Gastroesophageal sphincter (tissue), 4 donors: Measurements from ENCODE around the gene PHF11. TPM values are rescaled to one million over a fixed set of nuclear protein-coding genes. Genes with fewer than 3 reads are reported as not detected.
A peak's percentile ranks its signal among the peaks of the same experiment; 100 is the strongest.

Source experiments
- ATAC-seq: fragments of 150-250 bp; one replicate; pipeline ENCODE4 v1.9.1; 2016; ENCODE audit warnings: mild to moderate bottlenecking, moderate library complexity
- H3K27ac ChIP-seq, 4 donors: fragments of 200-600 bp; sonication (generic) in 3 of 4; 1 replicate in 3 of 4; 2 replicates in 1 of 4; pipeline ENCODE4 v1.5.1; 2016 to 2019
- H3K27me3 ChIP-seq: fragments of 200-600 bp; sonication (generic); one replicate; pipeline ENCODE4 v1.5.1; 2019
- H3K36me3 ChIP-seq, 2 donors: fragments of 200-600 bp; sonication (generic); one replicate each; pipeline ENCODE4 v1.5.1; 2019; ENCODE audit warnings: control low read depth in 1 of 2
- H3K4me1 ChIP-seq, 3 donors: fragments of 200-600 bp; sonication (generic); 1 replicate in 2 of 3; 2 replicates in 1 of 3; pipeline ENCODE4 v1.5.1; 2016 to 2019; ENCODE audit warnings: control low read depth in 2 of 3
- H3K4me3 ChIP-seq, 2 donors: fragments of 200-600 bp; sonication (generic); one replicate each; pipeline ENCODE4 v1.5.1; 2019; ENCODE audit warnings: mild to moderate bottlenecking in 1 of 2, moderate library complexity in 1 of 2
- H3K9me3 ChIP-seq, 3 donors: fragments of 200-600 bp; sonication (generic); one replicate each; pipeline ENCODE4 v1.5.1; 2017 to 2019; ENCODE audit warnings: control low read depth in 2 of 3
- EP300 ChIP-seq: sonication (generic); formaldehyde crosslinking; IDR thresholded peaks from one replicate; pipeline ENCODE4 v1.6.1; 2017; ENCODE audit warnings: antibody characterized with exemption, mild to moderate bottlenecking
- POLR2A ChIP-seq, 2 donors: fragments of 450-650 bp; IDR thresholded peaks; one replicate each; pipeline ENCODE4 v1.6.1; 2017; ENCODE audit warnings: antibody characterized with exemption in 2 of 2, mild to moderate bottlenecking in 2 of 2, moderate library complexity in 1 of 2
- POLR2AphosphoS5 ChIP-seq: sonication (generic); formaldehyde crosslinking; IDR thresholded peaks from one replicate; pipeline ENCODE4 v1.6.1; 2017; ENCODE audit warnings: antibody characterized with exemption
- WGBS, 2 donors: methylation state at CpG; one replicate each; pipeline ENCODE4 v1.1.5; 2018; ENCODE audit warnings: low coverage in 1 of 2; 5-methylcytosine and 5-hydroxymethylcytosine counted together
- total RNA-seq, 4 donors: library from RNA; depleted of rRNA; stranded (reverse); fragments of >200 nt; gene quantifications; one replicate each; pipeline ENCODE4 v1.1.0, GENCODE V29; 2016
- TF ChIP-seq, protein P1 (sequence below), 4 experiments: fragments of 200-600 bp in 2 of 4; fragments of 450-650 bp in 2 of 4; sonication (generic) in 1 of 4; IDR thresholded peaks; one replicate each; pipeline ENCODE4 v1.5.1; 2017 to 2019; ENCODE audit warnings: antibody characterized with exemption in 4 of 4, mild to moderate bottlenecking in 2 of 4, moderate library complexity in 2 of 4

PHF11 gene
- total RNA-seq, 4 donors from 2014 or later: 33.1 to 42.7 (median 38.7) TPM

DNA sequence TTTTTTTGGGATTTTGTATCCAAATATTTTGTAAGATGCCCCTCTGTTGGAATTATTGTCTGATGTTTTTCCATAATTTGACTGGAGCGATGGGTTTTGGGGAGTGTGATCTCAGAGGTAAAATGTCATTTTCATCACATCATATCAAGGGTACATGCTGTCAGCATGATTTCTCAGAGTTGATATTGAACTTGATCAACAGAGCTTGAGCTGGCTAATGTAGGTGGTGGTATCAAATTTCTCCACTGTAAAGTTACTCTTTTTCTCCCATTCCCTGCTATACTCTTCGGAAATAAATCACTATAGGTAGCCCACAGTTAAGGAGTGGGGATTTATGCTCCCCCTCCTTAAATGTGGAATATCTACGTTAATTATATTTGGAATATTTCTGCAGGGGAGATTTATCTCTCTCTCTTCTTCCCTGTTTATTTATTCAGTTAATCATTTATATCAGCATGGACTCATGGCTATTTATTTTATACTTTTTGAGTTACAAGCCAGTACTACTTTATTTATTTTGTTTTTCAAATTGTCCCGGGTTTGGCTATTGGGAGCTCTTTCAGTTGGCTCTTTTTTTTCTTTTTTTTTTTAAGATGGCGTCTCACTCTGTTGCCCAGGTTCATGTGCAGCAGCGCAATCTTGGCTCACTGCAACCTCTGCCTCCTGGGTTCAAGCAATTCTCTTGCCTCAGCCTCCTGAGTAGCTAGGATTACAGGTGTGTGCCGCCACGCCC lies 42.9 kb upstream of the PHF11 start:
- Histone ChIP-seq H3K4me1 (peaks cover 0 to 35% (median 0%) of the 10 kb centered on the region in 3 donors), H3K27ac (no peak overlapping the region), H3K27me3 (no peaks in the 10 kb centered on the region), H3K36me3 (no peaks in the 10 kb centered on the region), H3K4me3 (no peak overlapping the region), H3K9me3 (no peaks in the 10 kb centered on the region)
- no peak for ATAC-seq
- no peak for TF ChIP-seq POLR2A (IDR thresholded peaks at IDR 0.05)
- no peak for TF ChIP-seq EP300
- TF ChIP-seq POLR2AphosphoS5: no peak
- TF ChIP-seq, protein P1, sequence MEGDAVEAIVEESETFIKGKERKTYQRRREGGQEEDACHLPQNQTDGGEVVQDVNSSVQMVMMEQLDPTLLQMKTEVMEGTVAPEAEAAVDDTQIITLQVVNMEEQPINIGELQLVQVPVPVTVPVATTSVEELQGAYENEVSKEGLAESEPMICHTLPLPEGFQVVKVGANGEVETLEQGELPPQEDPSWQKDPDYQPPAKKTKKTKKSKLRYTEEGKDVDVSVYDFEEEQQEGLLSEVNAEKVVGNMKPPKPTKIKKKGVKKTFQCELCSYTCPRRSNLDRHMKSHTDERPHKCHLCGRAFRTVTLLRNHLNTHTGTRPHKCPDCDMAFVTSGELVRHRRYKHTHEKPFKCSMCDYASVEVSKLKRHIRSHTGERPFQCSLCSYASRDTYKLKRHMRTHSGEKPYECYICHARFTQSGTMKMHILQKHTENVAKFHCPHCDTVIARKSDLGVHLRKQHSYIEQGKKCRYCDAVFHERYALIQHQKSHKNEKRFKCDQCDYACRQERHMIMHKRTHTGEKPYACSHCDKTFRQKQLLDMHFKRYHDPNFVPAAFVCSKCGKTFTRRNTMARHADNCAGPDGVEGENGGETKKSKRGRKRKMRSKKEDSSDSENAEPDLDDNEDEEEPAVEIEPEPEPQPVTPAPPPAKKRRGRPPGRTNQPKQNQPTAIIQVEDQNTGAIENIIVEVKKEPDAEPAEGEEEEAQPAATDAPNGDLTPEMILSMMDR (IDR thresholded peaks at IDR 0.05): no peak
- WGBS, 2 donors: 93 to 96% methylated on average over 3 to 8 of the region's 8 CpGs

DNA sequence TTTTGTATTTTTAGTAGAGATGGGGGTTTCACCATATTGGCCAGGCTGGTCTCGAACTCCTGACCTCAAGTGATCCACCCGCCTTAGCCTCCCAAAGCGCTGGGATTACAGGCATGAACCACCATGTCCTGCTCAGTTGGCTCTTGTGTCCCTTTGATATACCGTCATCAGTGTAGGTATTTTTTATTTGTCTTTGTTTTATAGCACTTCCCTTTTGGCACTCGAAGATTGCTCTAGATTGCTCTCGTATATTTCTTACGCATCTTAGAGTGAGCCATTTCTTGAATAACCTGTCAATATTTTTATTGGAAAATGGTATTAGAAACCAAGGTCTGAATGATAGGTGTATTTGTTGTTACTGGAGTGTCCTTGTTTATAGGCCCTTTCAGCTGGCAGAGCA lies 42.3 kb upstream of the PHF11 start:
- H3K27ac ChIP-seq: no peak overlapping the region
- H3K36me3 ChIP-seq: no peaks in the 10 kb centered on the region
- TF ChIP-seq POLR2AphosphoS5 (no peak), EP300 (no peak), POLR2A (IDR thresholded peaks at IDR 0.05) (no peak)
- TF ChIP-seq, protein P1 (IDR thresholded peaks at IDR 0.05): no peak
- no peak overlapping the region for H3K4me3 ChIP-seq
- no peaks in the 10 kb centered on the region for H3K27me3 ChIP-seq
- no peaks in the 10 kb centered on the region for H3K9me3 ChIP-seq
- no peak for ATAC-seq
- H3K4me1 ChIP-seq: peaks cover 0 to 29% (median 0%) of the 10 kb centered on the region in 3 donors
- 98 to 99% methylated on average over 6 to 7 of the region's 7 CpGs for WGBS, 2 donors

DNA sequence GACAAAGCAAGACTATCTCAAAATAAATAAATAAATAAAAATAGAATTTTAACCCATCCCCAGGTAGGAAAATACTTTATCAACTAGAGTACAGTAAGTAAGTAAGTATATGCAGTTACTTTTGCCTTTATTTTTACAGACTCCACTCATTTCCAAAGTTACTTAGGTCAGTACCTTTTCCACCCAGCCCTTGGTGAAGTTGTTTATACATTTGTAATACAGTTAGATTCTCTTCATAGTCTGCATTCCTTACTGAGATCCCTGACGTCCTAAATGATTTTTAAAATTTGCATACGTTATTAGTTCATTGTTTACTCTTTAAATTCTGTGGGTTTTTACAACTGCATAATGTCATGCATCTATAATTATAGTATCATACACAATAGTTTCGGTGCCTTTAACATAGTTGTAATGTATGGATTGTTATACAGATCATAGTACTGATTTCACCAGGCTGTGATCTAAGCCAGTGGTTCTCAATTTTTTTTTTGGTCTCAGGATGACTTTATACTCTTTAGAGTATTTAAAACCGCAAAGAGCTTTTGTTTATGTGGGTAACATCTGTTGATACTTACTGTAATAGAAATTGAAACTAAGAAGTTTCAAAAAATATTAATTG lies 41.3 kb upstream of the PHF11 start:
- peak overlapping the region in 1 of 4 donors; percentile 47 for H3K27ac ChIP-seq
- H3K4me1 ChIP-seq: peaks cover 0 to 24% (median 0%) of the 10 kb centered on the region in 3 donors
- no peaks in the 10 kb centered on the region for H3K9me3 ChIP-seq
- WGBS, 2 donors: 34 to 41% methylated on average over 4 of the region's 4 CpGs
- no peaks in the 10 kb centered on the region for H3K36me3 ChIP-seq
- no peaks in the 10 kb centered on the region for H3K27me3 ChIP-seq
- TF ChIP-seq, protein P1 (IDR thresholded peaks at IDR 0.05): no peak
- TF ChIP-seq POLR2A (IDR thresholded peaks at IDR 0.05) (no peak), POLR2AphosphoS5 (no peak), EP300 (no peak)
- H3K4me3 ChIP-seq: peak overlapping the region in 1 of 2 donors; percentile 5
- no peak for ATAC-seq

DNA sequence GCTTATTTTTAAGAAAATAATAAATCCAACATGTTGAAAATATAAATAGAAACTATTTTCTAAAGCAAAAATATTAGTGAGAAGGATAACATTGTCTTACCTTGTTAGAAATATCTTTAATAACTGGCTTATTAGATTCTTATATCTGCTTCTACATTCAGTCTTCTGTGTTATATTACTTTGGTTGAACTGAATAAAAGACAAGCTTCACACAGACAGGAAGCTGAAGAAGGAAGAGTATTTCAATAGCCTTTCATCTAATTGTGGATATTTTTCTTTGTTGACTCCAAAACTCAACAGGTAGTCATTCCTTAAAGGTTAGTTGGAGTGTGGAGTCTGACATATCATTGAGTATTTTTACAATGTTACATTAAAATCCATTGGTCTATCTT lies 40.8 kb upstream of the PHF11 start:
- no peaks in the 10 kb centered on the region for H3K27me3 ChIP-seq
- H3K4me1 ChIP-seq: peaks cover 0 to 23% (median 0%) of the 10 kb centered on the region in 3 donors
- TF ChIP-seq EP300 (no peak), POLR2A (IDR thresholded peaks at IDR 0.05) (no peak), POLR2AphosphoS5 (no peak)
- TF ChIP-seq, protein P1 (IDR thresholded peaks at IDR 0.05): no peak
- no peaks in the 10 kb centered on the region for H3K36me3 ChIP-seq
- no peak for ATAC-seq
- H3K27ac ChIP-seq: peak overlapping the region in 1 of 4 donors; percentile 47
- no peaks in the 10 kb centered on the region for H3K9me3 ChIP-seq
- H3K4me3 ChIP-seq: no peak overlapping the region

DNA sequence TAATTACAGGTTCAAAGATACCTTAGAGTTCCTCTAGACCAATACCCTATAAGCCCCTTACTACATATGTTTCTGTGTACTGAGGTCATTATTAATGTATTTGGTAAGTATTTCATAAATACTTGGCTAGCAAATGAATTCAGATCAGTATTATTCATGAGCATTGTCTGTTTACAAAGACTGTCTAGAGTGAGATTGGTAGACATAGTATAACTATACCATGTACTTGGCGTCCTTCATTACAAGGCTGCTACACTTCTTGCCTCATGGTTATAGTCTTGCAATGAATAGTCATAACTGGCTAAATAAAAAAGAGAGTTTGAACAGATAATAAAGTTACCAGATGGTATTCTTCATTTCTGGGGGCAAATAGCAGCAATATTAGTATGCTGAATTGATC lies 39.6 kb upstream of the PHF11 start:
- Histone ChIP-seq H3K36me3 (peaks cover 0 to 7% of the 10 kb centered on the region in 2 donors), H3K4me1 (peaks cover 0 to 19% (median 0%) of the 10 kb centered on the region in 3 donors), H3K27me3 (no peaks in the 10 kb centered on the region), H3K4me3 (no peak overlapping the region), H3K27ac (no peak overlapping the region), H3K9me3 (no peaks in the 10 kb centered on the region)
- TF ChIP-seq POLR2AphosphoS5: no peak
- no peak for TF ChIP-seq POLR2A (IDR thresholded peaks at IDR 0.05)
- TF ChIP-seq, protein P1 (IDR thresholded peaks at IDR 0.05): no peak
- TF ChIP-seq EP300: no peak
- 89 to 100% methylated on average over 1 of the region's 1 CpG for WGBS, 2 donors
- ATAC-seq: no peak
